Endothelial cell of umbilical vein (primary cell): ENCODE measurements around the gene SLCO3A1. TPM values are rescaled to one million over a fixed set of nuclear protein-coding genes. Genes with fewer than 3 reads are reported as not detected.

Experiments used
- BruUV-seq: library from RNA; stranded (reverse); fragments of 400-500 nt; replicated peaks from 2 replicates; lab custom pipeline; 2021; lab: Mats Ljungman, UMichigan
- CTCF ChIA-PET: fragments of 300-600, 350-600 bp; sonication (Branson Sonifier 250); formaldehyde crosslinking; loops from one replicate; lab custom pipeline; 2021; ENCODE audit warnings: antibody characterized with exemption, inconsistent platforms; lab: Charles Lee
- POLR2A ChIA-PET: fragments of 300-600, 350-600 bp; sonication (Branson Sonifier 250); formaldehyde crosslinking; loops from one replicate; lab custom pipeline; 2021; ENCODE audit warnings: antibody characterized with exemption, inconsistent platforms; lab: Charles Lee
- DNase-seq: peaks from one replicate; pipeline ENCODE4 v3.0.0-alpha.2; 2011; ENCODE audit warnings: low read depth, low spot score
- FAIRE-seq: peaks from 2 replicates; lab custom pipeline; 2011; peaks lifted over from hg19 to GRCh38; lab: Jason Lieb, UNC
- H2AFZ ChIP-seq: 2 replicates; pipeline ENCODE4 v1.6.0; 2012; ENCODE audit warnings: low read depth, low read length, control low read depth, inconsistent platforms
- H3K27ac ChIP-seq: 2 replicates; pipeline ENCODE4 v1.5.1; 2011; ENCODE audit warnings: low read depth, mild to moderate bottlenecking, control low read depth, low read length, moderate library complexity; ENCODE audit not compliant: insufficient read depth
- H3K27me3 ChIP-seq, 2 experiments: 2 replicates each; pipeline versions ENCODE4 v1.6.0 to v1.6.1; 2011; ENCODE audit warnings: low read length in 2 of 2, mixed read lengths in 1 of 2; ENCODE audit not compliant: control insufficient read depth in 2 of 2, insufficient read depth in 2 of 2
- H3K36me3 ChIP-seq, 2 experiments: 2 replicates in 1 of 2; 3 replicates in 1 of 2; pipeline ENCODE4 v1.5.1; 2011; ENCODE audit warnings: low read length in 2 of 2, mild to moderate bottlenecking in 1 of 2, moderate library complexity in 1 of 2; ENCODE audit not compliant: control insufficient read depth in 2 of 2, insufficient read depth in 2 of 2; ENCODE audit errors: extremely low read depth in 1 of 2
- H3K4me1 ChIP-seq: 3 replicates; pipeline ENCODE4 v1.5.1; 2011; ENCODE audit warnings: mild to moderate bottlenecking, low read length; ENCODE audit not compliant: control insufficient read depth, insufficient read depth; ENCODE audit errors: extremely low read depth
- H3K4me2 ChIP-seq: 2 replicates; pipeline ENCODE4 v1.6.1; 2011; ENCODE audit warnings: low read length, control low read depth, mixed read lengths; ENCODE audit not compliant: insufficient read depth
- H3K4me3 ChIP-seq, 3 experiments: fragments of 200-600 bp in 1 of 3; sonication (generic), shearing (Covaris generic) in 1 of 3; replicated peaks in 1 of 3; 2 replicates each; pipeline ENCODE4 v1.5.1; 2011 to 2016; ENCODE audit warnings: control low read depth in 3 of 3, low read length in 3 of 3, mild to moderate bottlenecking in 2 of 3, inconsistent platforms in 1 of 3, low read depth in 1 of 3, moderate library complexity in 1 of 3; ENCODE audit not compliant: insufficient read depth in 1 of 3
- H3K79me2 ChIP-seq: 2 replicates; pipeline ENCODE4 v1.6.0; 2012; ENCODE audit warnings: low read length, inconsistent platforms; ENCODE audit not compliant: control insufficient read depth, insufficient read depth
- H3K9ac ChIP-seq: replicated peaks from 2 replicates; pipeline ENCODE3; 2011; ENCODE audit warnings: low read length, control low read depth; ENCODE audit not compliant: insufficient read depth; ENCODE audit errors: extremely low read depth
- H3K9me1 ChIP-seq: replicated peaks from 3 replicates; pipeline ENCODE4 v1.6.0; 2011; ENCODE audit warnings: mild to moderate bottlenecking, low read length; ENCODE audit not compliant: control insufficient read depth, insufficient read depth; ENCODE audit errors: extremely low read depth
- H3K9me3 ChIP-seq: replicated peaks from 2 replicates; pipeline ENCODE4 v1.5.1; 2012; ENCODE audit warnings: low read length, inconsistent platforms; ENCODE audit not compliant: control insufficient read depth, insufficient read depth
- H4K20me1 ChIP-seq: replicated peaks from 2 replicates; pipeline ENCODE3; 2011; ENCODE audit warnings: mild to moderate bottlenecking, low read length; ENCODE audit not compliant: control insufficient read depth, insufficient read depth; ENCODE audit errors: extremely low read depth
- POLR2AphosphoS5 ChIP-seq: IDR thresholded peaks from 2 replicates; pipeline ENCODE4 v1.6.1; 2012; ENCODE audit warnings: low read depth, mild to moderate bottlenecking, control low read depth, low read length, moderate library complexity; ENCODE audit not compliant: insufficient read depth
- dilution Hi-C: fragments of 300-500 bp; cut with MboI; formaldehyde crosslinking; loops from one replicate; pipeline ENCODE4 v1.15.0; 2019; ENCODE audit warnings: low sequenced_read_pairs; ENCODE audit not compliant: extremely low pct_ligation_motif_present
- intact Hi-C: fragments of 100-400 bp; cut with micrococcal nuclease; formaldehyde crosslinking; loops from one replicate; pipeline ENCODE4 v1.10.0; 2022
- polyA plus RNA-seq, 4 experiments: library from polyadenylated mRNA; depleted of rRNA in 3 of 4; stranded (reverse) in 3 of 4; unstranded in 1 of 4; fragments of >200 nt; gene quantifications; 2 replicates each; pipeline versions ENCODE4 v1.2.1 to v1.2.3, GENCODE V29; 2011 to 2012; ENCODE audit warnings: missing spikeins in 1 of 4
- total RNA-seq: library from RNA; stranded (reverse); gene quantifications from 2 replicates; pipeline ENCODE4 v1.2.3, GENCODE V29; 2021
- TF ChIP-seq, protein P1 (sequence below), 2 donors: IDR thresholded peaks; 1 replicate in 1 of 2; 2 replicates in 1 of 2; pipeline ENCODE4 v1.5.1; 2011; ENCODE audit warnings: low read length in 2 of 2, mild to moderate bottlenecking in 2 of 2, moderate library complexity in 2 of 2, control low read depth in 1 of 2, inconsistent platforms in 1 of 2, low read depth in 1 of 2; ENCODE audit not compliant: insufficient read depth in 1 of 2; ENCODE audit errors: extremely low read depth in 1 of 2

SLCO3A1 gene
- total and polyA plus RNA-seq, 2 donors (not counting 3 experiments of a cell fraction or from before 2014, with no cell fraction given) = 0.88 to 0.92 TPM

DNA sequence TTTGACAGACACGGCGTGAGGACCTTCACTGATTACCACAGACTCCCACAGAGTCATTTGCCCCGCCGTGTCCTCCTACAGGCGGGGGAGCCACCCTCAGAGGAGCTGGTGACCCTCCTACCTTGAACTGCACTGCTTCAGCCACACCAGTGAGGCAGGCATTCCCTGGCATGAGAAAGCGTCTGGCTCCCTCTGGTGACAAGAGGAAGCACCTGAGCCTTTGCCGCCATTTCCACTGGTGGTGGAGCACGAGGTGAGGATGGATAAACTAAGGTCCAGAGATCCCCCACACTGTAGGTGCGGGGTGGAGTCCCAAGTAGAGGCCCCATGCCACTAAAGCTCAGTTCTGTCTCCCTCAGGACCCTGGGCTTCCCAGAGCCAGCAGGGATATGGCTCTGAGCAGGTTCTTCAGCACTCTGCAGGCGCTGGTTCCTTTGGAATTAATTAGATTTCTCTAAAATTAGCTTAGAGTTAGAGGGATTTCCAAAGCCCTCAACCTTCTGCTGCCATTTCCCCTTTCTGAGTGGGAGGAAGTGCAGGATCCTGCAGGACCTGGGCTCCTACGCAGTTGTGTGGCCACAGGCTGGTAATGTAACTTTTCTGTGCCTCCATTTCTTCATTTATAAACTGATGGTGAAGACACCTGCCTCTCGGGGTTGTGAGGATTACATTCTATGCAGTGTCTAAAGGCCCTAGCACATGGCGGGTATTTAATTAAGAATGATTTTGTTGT is 224.0 kb downstream of the SLCO3A1 start:
- Histone ChIP-seq H3K4me1 (peaks cover 2% of the 10 kb centered on the region), H3K79me2 (no peaks in the 10 kb centered on the region), H3K27me3 (no peaks in the 10 kb centered on the region), H3K9ac (no peak overlapping the region), H3K9me3 (no peaks in the 10 kb centered on the region), H3K4me2 (no peak overlapping the region), H3K36me3 (no peaks in the 10 kb centered on the region), H3K27ac (no peak overlapping the region), H2AFZ (no peak overlapping the region), H3K9me1 (no peaks in the 10 kb centered on the region), H4K20me1 (no peaks in the 10 kb centered on the region), H3K4me3 (no peak overlapping the region)
- intact Hi-C loops (loop anchor here (1.0 to 5.0 kb wide), 3 partner anchors 228 to 774 kb away; no protein-coding TSS in a partner anchor), dilution Hi-C loops (no loop called here)
- FAIRE-seq = peak; percentile 28
- POLR2A ChIA-PET = no interaction called here
- TF ChIP-seq, protein P1, sequence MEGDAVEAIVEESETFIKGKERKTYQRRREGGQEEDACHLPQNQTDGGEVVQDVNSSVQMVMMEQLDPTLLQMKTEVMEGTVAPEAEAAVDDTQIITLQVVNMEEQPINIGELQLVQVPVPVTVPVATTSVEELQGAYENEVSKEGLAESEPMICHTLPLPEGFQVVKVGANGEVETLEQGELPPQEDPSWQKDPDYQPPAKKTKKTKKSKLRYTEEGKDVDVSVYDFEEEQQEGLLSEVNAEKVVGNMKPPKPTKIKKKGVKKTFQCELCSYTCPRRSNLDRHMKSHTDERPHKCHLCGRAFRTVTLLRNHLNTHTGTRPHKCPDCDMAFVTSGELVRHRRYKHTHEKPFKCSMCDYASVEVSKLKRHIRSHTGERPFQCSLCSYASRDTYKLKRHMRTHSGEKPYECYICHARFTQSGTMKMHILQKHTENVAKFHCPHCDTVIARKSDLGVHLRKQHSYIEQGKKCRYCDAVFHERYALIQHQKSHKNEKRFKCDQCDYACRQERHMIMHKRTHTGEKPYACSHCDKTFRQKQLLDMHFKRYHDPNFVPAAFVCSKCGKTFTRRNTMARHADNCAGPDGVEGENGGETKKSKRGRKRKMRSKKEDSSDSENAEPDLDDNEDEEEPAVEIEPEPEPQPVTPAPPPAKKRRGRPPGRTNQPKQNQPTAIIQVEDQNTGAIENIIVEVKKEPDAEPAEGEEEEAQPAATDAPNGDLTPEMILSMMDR (IDR thresholded peaks at IDR 0.05; ENCODE audit: extremely low read depth in 1 of 2, insufficient read depth in 1 of 2, low read depth in 1 of 2, low read length in 2 of 2) = peak; percentile 55 to 63
- TF ChIP-seq POLR2AphosphoS5 = no peak
- DNase-seq = peak; percentile 16
- CTCF ChIA-PET = interaction anchor here (3.5 kb wide), 1 partner anchor 775 kb away, joined by 21 read pairs; no protein-coding TSS in a partner anchor
- no TSS peak for BruUV-seq

DNA sequence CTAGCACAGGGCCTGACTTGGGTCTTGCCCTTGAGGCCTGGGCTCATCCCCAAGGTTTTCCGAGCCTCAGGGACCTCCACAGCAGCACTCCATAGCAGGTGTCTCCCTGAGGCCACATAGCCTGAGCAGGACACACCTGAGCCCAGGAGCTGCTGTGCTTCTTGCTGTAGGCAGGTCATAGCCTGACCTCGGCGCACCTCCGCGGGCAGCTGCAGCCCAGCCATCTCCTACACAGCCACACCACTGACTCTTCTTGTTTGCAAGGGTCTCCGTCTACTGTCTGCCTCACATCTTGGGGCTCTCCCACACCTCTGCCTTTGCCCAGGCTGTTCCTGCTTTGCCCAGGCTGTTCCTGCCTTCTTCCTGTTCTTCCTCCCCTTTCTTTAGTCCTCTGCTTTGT is 224.8 kb downstream of the SLCO3A1 start:
- Histone ChIP-seq H3K36me3 (no peaks in the 10 kb centered on the region), H3K27ac (no peak overlapping the region), H3K9me3 (no peaks in the 10 kb centered on the region), H3K9me1 (no peaks in the 10 kb centered on the region), H2AFZ (no peak overlapping the region), H3K4me2 (no peak overlapping the region), H3K4me3 (no peak overlapping the region), H3K4me1 (peaks cover 2% of the 10 kb centered on the region), H3K9ac (no peak overlapping the region), H4K20me1 (no peaks in the 10 kb centered on the region), H3K79me2 (no peaks in the 10 kb centered on the region), H3K27me3 (no peaks in the 10 kb centered on the region)
- dilution Hi-C loops = no loop called here
- FAIRE-seq = no peak
- no peak for DNase-seq
- BruUV-seq = no TSS peak
- POLR2A ChIA-PET = no interaction called here
- CTCF ChIA-PET = interaction anchor here (1.2 to 3.5 kb wide), 2 partner anchors 13 to 775 kb away, joined by 3 to 21 read pairs; no protein-coding TSS in a partner anchor
- intact Hi-C loops = loop anchor here (5.0 kb wide), 1 partner anchor 371 kb away; no protein-coding TSS in a partner anchor
- no peak for TF ChIP-seq POLR2AphosphoS5
